Stimulated activated CD4-positive, alpha-beta T cell treated with anti-CD3 and anti-CD28 coated beads, Interleukin-12 subunit alpha, Interleukin-12 subunit beta, amount 100 ng/mL, for 4 hours (primary cell): ENCODE measurements around the gene COL2A1.

ENCODE experiments used
- DNase-seq: peaks from one replicate; pipeline ENCODE4 v3.0.0-alpha.2; 2020

The COL2A1 gene

GRCh38 chr12:47988073-47989022, 15.9 kb downstream of the COL2A1 start:
- DNase-seq, result no peak

DNA sequence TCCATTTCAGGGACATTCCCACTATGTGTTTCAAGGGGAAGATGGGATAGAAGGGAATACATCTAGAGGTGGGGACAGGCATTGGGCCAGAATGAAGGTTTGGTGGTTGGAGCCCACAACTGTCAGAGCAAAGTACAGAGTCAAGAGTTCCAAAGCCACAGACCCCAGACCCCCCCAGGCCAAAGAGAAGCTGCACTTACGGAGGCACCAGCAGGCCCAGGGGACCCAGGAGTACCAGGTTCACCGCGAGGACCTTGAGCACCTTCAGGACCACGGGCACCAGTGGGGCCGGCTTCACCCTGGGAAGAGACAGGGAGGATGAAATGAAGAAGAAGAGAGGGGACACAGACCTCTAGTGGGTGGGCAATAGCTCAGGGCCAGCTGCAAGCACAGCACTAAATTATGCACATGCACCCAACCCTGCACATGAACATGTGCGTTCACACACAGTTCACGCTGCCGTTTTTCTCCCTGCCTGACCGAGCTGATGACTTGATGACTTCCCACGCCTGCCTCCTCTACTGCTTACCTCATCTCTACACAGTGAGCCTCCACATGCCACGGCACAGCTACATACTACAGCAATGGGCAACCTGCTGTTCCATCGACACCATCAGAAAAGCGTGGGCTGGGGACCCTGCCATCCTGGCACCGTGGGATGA, 16.7 kb downstream of the COL2A1 start:
- DNase-seq, result no peak

DNA sequence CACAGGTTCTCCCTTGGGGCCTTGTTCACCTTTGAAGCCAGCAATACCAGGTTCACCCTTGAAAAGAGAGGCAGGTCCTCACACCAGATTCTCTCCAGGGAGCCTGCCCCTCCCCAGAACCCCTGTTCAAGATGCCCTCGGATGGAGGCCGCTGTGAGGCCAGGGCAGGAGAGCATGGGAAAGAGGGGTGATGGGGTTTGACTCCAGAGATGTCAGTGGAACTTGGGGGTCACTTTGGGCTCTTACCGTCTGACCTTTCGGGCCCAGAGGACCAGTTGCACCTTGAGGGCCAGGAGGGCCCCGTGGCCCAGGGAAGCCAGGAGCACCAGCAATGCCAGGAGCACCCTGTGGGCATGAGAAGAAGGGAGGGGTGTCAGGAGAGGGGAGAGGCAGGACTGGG, 17.4 kb downstream of the COL2A1 start:
- DNase-seq, result no peak

DNA sequence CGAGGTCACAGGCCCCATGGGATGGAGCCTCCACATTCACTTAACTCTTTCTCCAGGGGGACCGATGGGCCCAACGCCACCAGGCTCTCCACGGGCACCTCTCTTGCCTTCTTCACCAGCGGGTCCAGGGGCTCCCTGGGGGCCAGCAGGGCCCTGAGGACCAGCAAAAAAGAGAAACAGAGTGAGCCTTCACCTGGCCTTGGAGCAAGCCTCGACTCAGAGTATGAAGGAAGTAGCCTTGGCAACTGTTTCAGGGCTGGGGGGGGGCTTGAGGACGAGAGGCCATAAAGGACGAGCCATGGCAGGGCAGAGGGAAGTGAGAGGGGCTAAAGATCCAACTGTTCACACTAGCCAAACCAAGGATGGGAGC, 18.0 kb downstream of the COL2A1 start:
- no peak for DNase-seq

DNA sequence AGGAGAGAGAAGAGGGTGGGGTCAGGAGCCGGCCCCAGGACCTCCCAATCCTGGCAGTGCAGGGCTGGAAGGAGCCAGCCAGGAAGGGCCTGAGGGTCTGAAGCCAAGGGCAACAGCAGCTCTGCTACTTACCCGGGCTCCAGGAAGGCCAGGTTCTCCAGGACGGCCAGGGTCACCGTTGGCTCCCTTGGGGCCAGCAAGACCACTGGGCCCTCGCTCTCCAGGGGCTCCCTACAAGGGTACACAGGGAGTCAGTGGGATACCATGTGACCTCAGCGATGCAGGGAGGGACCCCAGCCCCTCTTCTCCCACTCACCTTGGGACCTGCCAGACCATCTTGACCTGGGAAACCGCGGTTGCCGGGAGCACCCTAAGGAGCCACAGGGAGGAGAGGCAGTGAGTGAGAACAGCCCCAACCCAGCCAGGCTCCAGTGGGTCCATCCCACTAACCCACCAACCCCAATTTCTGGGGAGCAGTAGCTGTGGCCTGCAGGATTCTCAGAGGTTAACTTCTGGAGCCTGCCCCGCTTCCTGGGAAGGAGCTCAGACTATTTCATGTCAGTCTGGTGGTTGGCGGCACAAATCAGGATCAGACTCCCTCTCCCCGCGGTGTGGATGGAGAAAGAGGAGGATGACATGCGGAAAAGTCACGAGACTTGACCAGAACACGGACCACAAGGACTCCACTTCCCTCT, 18.5 kb downstream of the COL2A1 start:
- no peak for DNase-seq

- no peak for DNase-seq
Measured at GRCh38 chr12:47984331-47984801, 19.9 kb downstream of the COL2A1 start.

DNA sequence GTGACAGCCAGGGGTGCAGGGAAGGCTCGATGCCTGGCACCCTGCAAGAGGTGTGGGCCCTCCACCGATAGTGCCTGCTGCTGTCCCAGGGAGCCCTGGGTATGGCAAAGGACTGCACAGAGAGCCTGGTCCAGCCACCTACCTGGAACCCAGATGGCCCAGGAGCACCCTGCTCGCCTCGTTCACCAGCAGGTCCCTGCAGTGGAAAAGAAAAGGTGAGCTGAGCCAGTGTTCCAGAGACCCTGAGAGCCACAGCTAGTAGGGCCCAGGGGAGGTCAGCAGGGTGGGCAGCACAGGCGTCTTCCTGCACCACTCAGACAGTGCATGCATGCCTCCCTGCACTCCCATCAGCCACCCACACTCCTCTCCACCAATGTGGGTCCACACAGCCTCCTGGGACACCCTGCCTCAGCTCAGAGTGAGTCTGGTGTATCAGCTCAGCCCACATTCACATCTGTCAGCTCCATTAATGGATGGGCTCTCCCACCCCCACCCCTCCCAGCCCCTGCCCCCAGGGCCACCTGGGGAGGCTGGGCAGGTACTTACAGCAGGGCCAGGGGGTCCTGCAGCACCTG, 20.6 kb downstream of the COL2A1 start:
- DNase-seq, result no peak

- no peak for DNase-seq
Measured at GRCh38 chr12:47982770-47983169, 21.5 kb downstream of the COL2A1 start.

DNA sequence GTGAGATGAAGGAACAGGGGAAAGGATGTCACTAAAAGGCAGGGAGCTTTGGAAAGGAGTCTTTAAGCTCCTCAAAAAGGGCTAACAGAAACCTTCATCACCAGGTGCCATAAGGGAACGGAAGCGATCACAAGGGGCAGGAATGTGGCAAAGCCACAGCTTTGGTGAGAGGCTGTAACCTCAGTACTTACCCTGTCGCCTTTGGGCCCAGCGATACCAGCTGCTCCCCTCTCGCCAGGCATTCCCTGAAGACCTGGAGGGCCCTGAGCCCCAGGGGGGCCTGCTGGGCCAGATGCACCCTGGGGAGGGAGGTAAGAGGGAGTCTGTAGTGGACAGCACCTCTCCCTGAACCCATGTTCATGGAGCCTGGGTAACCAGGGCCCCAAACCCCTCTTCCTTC, 22.0 kb downstream of the COL2A1 start:
- no peak for DNase-seq

DNA sequence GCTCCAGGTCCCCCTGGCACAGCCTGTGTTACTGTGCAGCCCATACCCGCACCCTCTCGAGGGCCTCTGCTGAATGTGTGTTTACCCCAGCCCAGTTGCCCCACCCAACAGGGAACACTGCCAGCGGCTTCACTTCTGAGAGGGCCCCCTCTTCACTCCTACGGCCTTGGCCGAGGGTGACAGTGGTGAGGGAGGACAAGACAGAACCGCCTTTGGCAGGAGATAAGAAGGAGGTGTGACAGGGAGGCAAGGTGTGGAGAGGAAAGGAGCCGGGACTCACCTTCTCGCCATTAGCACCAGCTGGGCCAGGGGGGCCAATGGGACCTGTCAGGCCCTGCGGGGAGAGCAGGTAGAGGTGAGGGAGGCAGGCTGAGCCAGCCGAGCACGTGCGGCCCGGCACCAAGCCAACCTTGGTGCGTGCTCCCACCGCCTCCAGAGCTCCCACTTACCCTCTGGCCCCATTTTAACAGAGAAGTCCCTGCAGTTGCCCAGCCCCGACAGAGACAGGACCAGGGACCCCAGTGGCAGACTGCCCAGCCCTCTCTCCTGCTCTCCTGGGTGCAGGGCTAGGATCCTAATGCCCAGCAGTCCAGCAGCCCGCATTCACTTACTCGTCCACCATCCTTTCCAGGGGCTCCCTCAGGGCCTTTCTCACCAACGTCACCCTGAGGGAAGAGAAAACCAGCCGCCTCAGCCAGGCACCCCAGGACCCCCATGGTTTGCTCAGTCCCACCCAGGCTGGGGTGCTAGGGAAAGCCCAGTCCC, 22.6 kb downstream of the COL2A1 start:
- DNase-seq, result no peak

GRCh38 chr12:47980779-47981495, 23.3 kb downstream of the COL2A1 start:
- no peak for DNase-seq

- no peak for DNase-seq
Measured at GRCh38 chr12:47980197-47980596, 24.1 kb downstream of the COL2A1 start.

DNA sequence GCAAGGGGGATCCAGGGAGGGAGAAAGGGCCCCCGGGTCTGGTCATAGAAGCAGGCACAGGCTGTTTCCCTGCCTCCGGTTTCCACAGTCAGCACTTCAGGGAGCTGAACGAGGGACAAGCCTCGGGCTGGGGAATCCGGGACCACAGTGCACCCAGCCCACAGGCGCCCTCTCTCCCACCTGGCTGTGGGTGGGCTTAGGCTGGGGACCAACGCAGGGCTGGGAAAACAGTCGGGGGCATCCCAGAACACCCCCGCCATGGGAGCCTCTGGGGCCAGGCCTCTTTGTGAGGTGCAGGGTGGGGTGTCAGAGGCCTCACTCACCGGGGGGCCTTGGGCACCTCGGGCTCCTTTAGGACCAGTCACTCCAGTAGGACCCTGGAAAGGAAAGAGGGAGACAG, 24.6 kb downstream of the COL2A1 start:
- no peak for DNase-seq

DNA sequence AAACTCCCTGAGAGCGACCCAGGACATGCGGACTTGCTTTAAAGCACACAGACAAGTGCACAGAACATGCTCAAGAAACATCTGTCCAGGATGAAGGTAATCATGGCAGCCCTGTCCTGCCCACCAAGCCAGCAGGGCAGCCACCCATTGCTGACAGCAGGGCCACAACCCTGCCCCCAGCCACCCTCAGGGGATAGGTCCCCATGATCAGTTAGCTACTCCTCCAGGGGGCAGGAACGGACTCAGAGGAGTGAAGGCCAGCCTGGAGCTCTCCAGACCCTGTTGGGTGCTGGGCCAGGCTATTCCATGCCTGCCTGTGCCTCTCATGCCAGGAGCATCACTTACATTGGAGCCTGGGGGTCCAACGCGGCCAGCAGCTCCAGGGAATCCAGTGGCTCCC, 25.1 kb downstream of the COL2A1 start:
- no peak for DNase-seq

- no peak for DNase-seq
Measured at GRCh38 chr12:47978598-47978873, 25.7 kb downstream of the COL2A1 start.

DNA sequence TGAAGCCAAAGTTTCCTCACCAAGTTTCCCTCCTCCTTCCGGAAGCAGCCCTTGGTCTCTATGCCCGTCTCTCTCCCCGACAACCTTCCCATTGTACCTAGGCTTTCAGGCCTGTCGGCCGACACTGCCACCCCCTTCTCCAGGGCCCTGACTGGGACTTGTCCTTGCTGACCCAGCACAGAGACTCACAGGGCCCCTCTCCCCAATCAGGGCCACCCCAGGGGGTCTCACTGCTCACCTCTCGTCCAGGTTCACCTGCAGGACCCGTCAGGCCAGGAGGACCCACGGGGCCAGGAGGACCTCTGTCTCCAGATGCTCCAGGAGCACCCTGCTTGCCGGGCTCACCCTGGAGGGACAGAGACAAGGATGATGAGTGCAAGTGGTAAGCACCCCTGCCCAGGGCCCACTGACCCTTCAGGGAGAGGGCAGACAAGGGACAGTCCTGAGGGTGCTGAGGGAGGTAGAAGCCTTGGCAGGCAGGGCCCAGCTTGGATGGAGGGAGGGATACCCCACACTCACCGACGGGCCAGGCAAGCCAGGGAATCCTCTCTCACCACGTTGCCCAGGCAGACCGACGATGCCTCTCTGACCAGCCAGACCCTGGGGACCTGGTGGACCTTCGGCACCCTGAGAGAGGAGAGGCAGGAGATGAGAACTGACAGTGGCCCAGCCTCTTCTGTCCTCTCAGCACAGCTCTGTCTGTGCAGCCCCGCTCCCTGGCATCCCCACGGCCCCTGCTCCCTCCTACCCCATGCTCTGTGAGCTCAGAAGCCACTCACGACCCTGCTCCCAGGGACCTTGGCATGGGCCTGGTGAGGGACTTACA, 26.3 kb downstream of the COL2A1 start:
- DNase-seq, result no peak

- DNase-seq, result no peak
Measured at GRCh38 chr12:47977046-47977771, 27.1 kb downstream of the COL2A1 start.

DNA sequence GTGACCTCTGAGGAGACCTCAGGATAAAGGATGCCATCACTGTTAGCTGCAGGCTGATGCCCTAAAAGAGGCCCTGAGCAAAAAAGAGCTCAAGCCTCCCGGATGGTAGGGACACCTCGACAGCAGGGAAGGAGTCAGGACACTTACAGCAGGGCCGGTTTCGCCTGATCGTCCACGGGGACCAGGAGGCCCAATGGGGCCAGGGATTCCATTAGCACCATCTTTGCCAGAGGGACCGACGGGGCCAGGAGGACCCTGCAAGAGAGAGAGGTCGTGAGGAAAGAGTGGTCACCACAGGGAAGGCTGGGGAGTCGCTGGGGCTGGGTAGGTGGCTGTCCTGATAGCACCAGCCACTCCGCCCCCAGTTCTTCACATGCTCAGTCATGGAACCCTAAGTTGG, 28.5 kb downstream of the COL2A1 start:
- DNase-seq, result no peak

DNA sequence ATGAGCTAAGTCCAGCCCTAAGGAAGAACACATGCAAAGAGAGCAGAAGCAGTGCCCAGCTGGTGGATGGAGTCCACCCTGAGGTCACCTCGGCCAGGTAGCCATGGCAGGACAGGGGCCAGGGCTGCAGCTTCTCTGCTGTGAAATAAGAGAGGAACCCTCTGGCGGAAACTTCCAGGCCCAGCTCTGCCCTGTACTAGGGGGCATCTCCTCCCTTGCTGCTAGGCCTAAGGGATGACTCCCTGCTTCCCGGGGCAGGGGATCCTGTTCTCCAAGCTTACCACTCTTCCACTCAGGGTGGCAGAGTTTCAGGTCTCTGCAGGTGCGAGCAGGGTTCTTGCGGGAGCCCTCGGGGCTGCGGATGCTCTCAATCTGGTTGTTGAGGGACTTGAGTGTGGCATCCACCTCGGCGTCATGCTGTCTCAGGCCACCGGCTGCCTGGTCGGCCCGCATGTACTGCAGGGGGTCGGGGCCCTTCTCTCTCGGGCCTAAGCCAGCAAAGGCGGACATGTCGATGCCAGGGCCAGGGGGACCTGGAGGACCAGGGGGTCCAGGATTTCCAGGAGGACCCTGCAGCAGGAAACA, 29.1 kb downstream of the COL2A1 start:
- DNase-seq, result no peak

GRCh38 chr12:47973870-47974269, 30.4 kb downstream of the COL2A1 start:
- DNase-seq, result no peak
